ENCODE data around the gene CEACAM16.
"Not testable (repeated sequence)": the region's sequence is repeated elsewhere in the genome, so short reads cannot be mapped to it uniquely, and the experiment has no call there.

- not testable (repeated sequence) for TF ChIP-seq ZNF253 (CRISPR knock-in tag; conservative IDR thresholded peaks at IDR 0.05); EP400 (IDR thresholded peaks at IDR 0.05); SIN3B (IDR thresholded peaks at IDR 0.05; ENCODE audit: low read depth); SMAD2 (IDR thresholded peaks at IDR 0.05; ENCODE audit: low read depth, low read length); ZNF217 (CRISPR knock-in tag; IDR thresholded peaks at IDR 0.05); RNF2 (IDR thresholded peaks at IDR 0.05); CREM (IDR thresholded peaks at IDR 0.05; ENCODE audit: low read depth); HDAC2 (IDR thresholded peaks at IDR 0.05)
Measured at GRCh38 chr19:44670027-44670426, 28.9 kb upstream of the CEACAM16 start.
